ENCODE data around the gene E2F2. TPM values are rescaled to one million over a fixed set of nuclear protein-coding genes. Genes with fewer than 3 reads are reported as not detected.

Gene E2F2
- total RNA-seq (13.8 TPM), polyA plus RNA-seq (1 to 10 TPM; 2.3 to 7.1 (median 3.7) TPM)

GRCh38 chr1:23530747-23531561 lies at the start of gene E2F2:
Gene E2F2, minus strand, starts transcription at chr1:23531233. Its CDS starts 440 bp downstream, at chr1:23530793.
- Mint-ChIP-seq H3K4me3 (peak within 1 kb of the TSS; percentile 90 to 97 (median 94)), H3K27ac (peak within 1 kb of the TSS; percentile 83 to 94 (median 92))

GRCh38 chr1:23578997-23579363 lies 47.9 kb upstream of the E2F2 start:
- no peak overlapping the region for H3K4me3 ChIP-seq (ENCODE audit: low read depth, low read length)
- no peak for ATAC-seq (ENCODE audit: low read depth in 2 of 2)
- DNase-seq, result no peak

More at GRCh38 chr1:23530747-23531561, at the start of gene E2F2:
- Mint-ChIP-seq H3K36me3 (no peaks in the 10 kb centered on the region), H3K9me3 (no peaks in the 10 kb centered on the region), H3K27me3 (no peaks in the 10 kb centered on the region), H3K4me1 (peaks cover 14 to 78% (median 56%) of the 10 kb centered on the region in 4 donors)
- peak within 1 kb of the TSS; percentile 79 for H3K27ac ChIP-seq (ENCODE audit: insufficient read depth, low read length, poor library complexity, severe bottlenecking)
- peak within 1 kb of the TSS; percentile 73 for H3K4me3 ChIP-seq (ENCODE audit: low read depth, low read length)
- ATAC-seq (ENCODE audit: low read depth in 2 of 2) (peak; percentile 84), DNase-seq (peak; percentile 78 to 94 (median 83))
- peaks cover 79% of the 10 kb centered on the region for H3K4me1 ChIP-seq (ENCODE audit: control insufficient read depth, insufficient read depth, low read length, poor library complexity, severe bottlenecking)
- no peaks in the 10 kb centered on the region for H3K36me3 ChIP-seq (ENCODE audit: control insufficient read depth, insufficient read depth, low read length)
- H3K9me3 ChIP-seq (ENCODE audit: control insufficient read depth in 2 of 2, low read length in 2 of 2), result no peaks in the 10 kb centered on the region
- H3K27me3 ChIP-seq (ENCODE audit: control insufficient read depth, insufficient read depth, low read length), result no peaks in the 10 kb centered on the region

GRCh38 chr1:23578311-23578996 lies 47.4 kb upstream of the E2F2 start:
- no peaks in the 10 kb centered on the region for H3K9me3 ChIP-seq (ENCODE audit: control insufficient read depth in 2 of 2, low read length in 2 of 2)
- H3K4me3 ChIP-seq (ENCODE audit: low read depth, low read length), result peak overlapping the region; percentile 14
- peaks cover 28% of the 10 kb centered on the region for H3K4me1 ChIP-seq (ENCODE audit: control insufficient read depth, insufficient read depth, low read length, poor library complexity, severe bottlenecking)
- peak overlapping the region; percentile 25 for H3K27ac ChIP-seq (ENCODE audit: insufficient read depth, low read length, poor library complexity, severe bottlenecking)
- Mint-ChIP-seq H3K27me3 (peaks cover 5% of the 10 kb centered on the region), H3K36me3 (peaks cover 4% of the 10 kb centered on the region), H3K27ac (peak overlapping the region; percentile 51 to 96 (median 60)), H3K4me3 (peak overlapping the region in 3 of 4 donors; percentile 14 to 73 (median 49)), H3K9me3 (no peaks in the 10 kb centered on the region), H3K4me1 (peaks cover 13 to 51% (median 35%) of the 10 kb centered on the region in 4 donors)
- H3K27me3 ChIP-seq (ENCODE audit: control insufficient read depth, insufficient read depth, low read length), result no peaks in the 10 kb centered on the region
- no peak for DNase-seq
- no peaks in the 10 kb centered on the region for H3K36me3 ChIP-seq (ENCODE audit: control insufficient read depth, insufficient read depth, low read length)
- ATAC-seq (ENCODE audit: low read depth in 2 of 2), result no peak

More at GRCh38 chr1:23578997-23579363, 47.9 kb upstream of the E2F2 start:
- Histone ChIP-seq H3K4me1 (ENCODE audit: control insufficient read depth, insufficient read depth, low read length, poor library complexity, severe bottlenecking) (peaks cover 28% of the 10 kb centered on the region), H3K36me3 (ENCODE audit: control insufficient read depth, insufficient read depth, low read length) (no peaks in the 10 kb centered on the region), H3K27ac (ENCODE audit: insufficient read depth, low read length, poor library complexity, severe bottlenecking) (peak overlapping the region; percentile 25), H3K9me3 (ENCODE audit: control insufficient read depth in 2 of 2, low read length in 2 of 2) (no peaks in the 10 kb centered on the region), H3K27me3 (ENCODE audit: control insufficient read depth, insufficient read depth, low read length) (no peaks in the 10 kb centered on the region)
- H3K4me1 Mint-ChIP-seq, result peaks cover 13 to 51% (median 35%) of the 10 kb centered on the region in 4 donors
- peak overlapping the region; percentile 26 to 60 (median 51) for H3K27ac Mint-ChIP-seq
- peaks cover 5% of the 10 kb centered on the region for H3K27me3 Mint-ChIP-seq
- H3K36me3 Mint-ChIP-seq, result peaks cover 4% of the 10 kb centered on the region
- no peaks in the 10 kb centered on the region for H3K9me3 Mint-ChIP-seq
- H3K4me3 Mint-ChIP-seq, result no peak overlapping the region

GRCh38 chr1:23577056-23578004 lies 46.3 kb upstream of the E2F2 start:
- peaks cover 13 to 51% (median 34%) of the 10 kb centered on the region in 4 donors for H3K4me1 Mint-ChIP-seq
- peak; percentile 92 to 93 for ATAC-seq (ENCODE audit: low read depth in 2 of 2)

GRCh38 chr1:23576338-23577055 lies 45.5 kb upstream of the E2F2 start:
- H3K27me3 Mint-ChIP-seq, result peaks cover 9% of the 10 kb centered on the region
- H3K4me3 Mint-ChIP-seq, result peak overlapping the region in 1 of 4 donors; percentile 35
- H3K4me1 ChIP-seq (ENCODE audit: control insufficient read depth, insufficient read depth, low read length, poor library complexity, severe bottlenecking), result peaks cover 28% of the 10 kb centered on the region
- H3K9me3 ChIP-seq (ENCODE audit: control insufficient read depth in 2 of 2, low read length in 2 of 2), result no peaks in the 10 kb centered on the region
- ATAC-seq (ENCODE audit: low read depth in 2 of 2) (no peak), DNase-seq (no peak)
- H3K9me3 Mint-ChIP-seq, result no peaks in the 10 kb centered on the region
- no peak overlapping the region for H3K27ac ChIP-seq (ENCODE audit: insufficient read depth, low read length, poor library complexity, severe bottlenecking)
- H3K36me3 Mint-ChIP-seq, result peaks cover 4% of the 10 kb centered on the region
- H3K27ac Mint-ChIP-seq, result peak overlapping the region; percentile 57 to 93 (median 60)
- H3K4me3 ChIP-seq (ENCODE audit: low read depth, low read length), result no peak overlapping the region
- H3K27me3 ChIP-seq (ENCODE audit: control insufficient read depth, insufficient read depth, low read length), result no peaks in the 10 kb centered on the region
- peaks cover 13 to 51% (median 34%) of the 10 kb centered on the region in 4 donors for H3K4me1 Mint-ChIP-seq
- no peaks in the 10 kb centered on the region for H3K36me3 ChIP-seq (ENCODE audit: control insufficient read depth, insufficient read depth, low read length)

More at GRCh38 chr1:23577056-23578004, 46.3 kb upstream of the E2F2 start:
- Mint-ChIP-seq H3K9me3 (no peaks in the 10 kb centered on the region), H3K27me3 (peaks cover 9% of the 10 kb centered on the region), H3K4me3 (peak overlapping the region in 3 of 4 donors; percentile 35 to 75 (median 44)), H3K36me3 (peaks cover 4% of the 10 kb centered on the region), H3K27ac (peak overlapping the region; percentile 32 to 93 (median 60))
- peak in 2 of 3 donors; percentile 34 to 81 for DNase-seq
- Histone ChIP-seq H3K9me3 (ENCODE audit: control insufficient read depth in 2 of 2, low read length in 2 of 2) (no peaks in the 10 kb centered on the region), H3K4me3 (ENCODE audit: low read depth, low read length) (peak overlapping the region; percentile 24), H3K36me3 (ENCODE audit: control insufficient read depth, insufficient read depth, low read length) (no peaks in the 10 kb centered on the region), H3K27ac (ENCODE audit: insufficient read depth, low read length, poor library complexity, severe bottlenecking) (peak overlapping the region; percentile 49), H3K4me1 (ENCODE audit: control insufficient read depth, insufficient read depth, low read length, poor library complexity, severe bottlenecking) (peaks cover 28% of the 10 kb centered on the region), H3K27me3 (ENCODE audit: control insufficient read depth, insufficient read depth, low read length) (no peaks in the 10 kb centered on the region)

GRCh38 chr1:23575226-23575810 lies 44.3 kb upstream of the E2F2 start:
- Mint-ChIP-seq H3K27me3 (peaks cover 19% of the 10 kb centered on the region), H3K4me3 (peak overlapping the region in 1 of 4 donors; percentile 3), H3K36me3 (peaks cover 4% of the 10 kb centered on the region), H3K9me3 (peaks cover 0 to 2% (median 0%) of the 10 kb centered on the region in 7 donors), H3K27ac (peak overlapping the region; percentile 26 to 63 (median 39)), H3K4me1 (peaks cover 13 to 43% (median 34%) of the 10 kb centered on the region in 4 donors)
- no peak overlapping the region for H3K27ac ChIP-seq (ENCODE audit: insufficient read depth, low read length, poor library complexity, severe bottlenecking)
- no peaks in the 10 kb centered on the region for H3K27me3 ChIP-seq (ENCODE audit: control insufficient read depth, insufficient read depth, low read length)
- no peaks in the 10 kb centered on the region for H3K36me3 ChIP-seq (ENCODE audit: control insufficient read depth, insufficient read depth, low read length)
- ATAC-seq (ENCODE audit: low read depth in 2 of 2) (no peak), DNase-seq (no peak)
- H3K4me1 ChIP-seq (ENCODE audit: control insufficient read depth, insufficient read depth, low read length, poor library complexity, severe bottlenecking), result peaks cover 28% of the 10 kb centered on the region
- no peaks in the 10 kb centered on the region for H3K9me3 ChIP-seq (ENCODE audit: control insufficient read depth in 2 of 2, low read length in 2 of 2)
- no peak overlapping the region for H3K4me3 ChIP-seq (ENCODE audit: low read depth, low read length)

Data from CD4-positive, CD25-positive, alpha-beta regulatory T cell (primary cell).